ENCODE data around the gene VPS37C. TPM values are rescaled to one million over a fixed set of nuclear protein-coding genes. Genes with fewer than 3 reads are reported as not detected.

VPS37C gene
- total RNA-seq, 4 donors from 2014 or later, result 28.9 to 56.9 (median 40.3) TPM

GRCh38 chr11:61144511-61145179 lies 16.6 kb downstream of the VPS37C start:
- no peak for TF ChIP-seq POLR2A (IDR thresholded peaks at IDR 0.05)
- TF ChIP-seq, protein P1, sequence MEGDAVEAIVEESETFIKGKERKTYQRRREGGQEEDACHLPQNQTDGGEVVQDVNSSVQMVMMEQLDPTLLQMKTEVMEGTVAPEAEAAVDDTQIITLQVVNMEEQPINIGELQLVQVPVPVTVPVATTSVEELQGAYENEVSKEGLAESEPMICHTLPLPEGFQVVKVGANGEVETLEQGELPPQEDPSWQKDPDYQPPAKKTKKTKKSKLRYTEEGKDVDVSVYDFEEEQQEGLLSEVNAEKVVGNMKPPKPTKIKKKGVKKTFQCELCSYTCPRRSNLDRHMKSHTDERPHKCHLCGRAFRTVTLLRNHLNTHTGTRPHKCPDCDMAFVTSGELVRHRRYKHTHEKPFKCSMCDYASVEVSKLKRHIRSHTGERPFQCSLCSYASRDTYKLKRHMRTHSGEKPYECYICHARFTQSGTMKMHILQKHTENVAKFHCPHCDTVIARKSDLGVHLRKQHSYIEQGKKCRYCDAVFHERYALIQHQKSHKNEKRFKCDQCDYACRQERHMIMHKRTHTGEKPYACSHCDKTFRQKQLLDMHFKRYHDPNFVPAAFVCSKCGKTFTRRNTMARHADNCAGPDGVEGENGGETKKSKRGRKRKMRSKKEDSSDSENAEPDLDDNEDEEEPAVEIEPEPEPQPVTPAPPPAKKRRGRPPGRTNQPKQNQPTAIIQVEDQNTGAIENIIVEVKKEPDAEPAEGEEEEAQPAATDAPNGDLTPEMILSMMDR (IDR thresholded peaks at IDR 0.05), result no peak
- Histone ChIP-seq H3K27me3 (no peaks in the 10 kb centered on the region), H3K9me3 (no peaks in the 10 kb centered on the region), H3K4me1 (peaks cover 0 to 39% (median 4%) of the 10 kb centered on the region in 4 donors), H3K4me3 (no peak overlapping the region), H3K36me3 (no peaks in the 10 kb centered on the region), H3K27ac (no peak overlapping the region)
- no peak for DNase-seq

DNA sequence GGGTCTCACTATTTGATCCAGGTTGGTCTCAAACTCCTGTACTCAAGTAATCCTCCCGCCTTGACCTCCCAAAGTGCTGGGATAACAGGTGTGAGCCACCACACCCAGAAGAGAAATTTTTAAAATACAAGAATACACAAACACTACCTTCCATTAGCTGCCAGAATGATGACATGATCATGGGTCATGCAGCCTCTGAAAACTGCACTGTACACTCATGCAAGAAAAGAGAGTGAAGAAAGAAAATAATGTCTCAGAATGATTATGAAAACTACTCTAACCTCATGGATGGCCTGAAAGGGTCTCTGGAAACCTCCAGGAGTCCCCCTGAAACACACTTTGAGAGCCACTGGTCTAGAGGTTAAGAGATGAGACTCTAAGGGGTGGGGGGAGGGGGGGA lies 18.8 kb downstream of the VPS37C start:
- Histone ChIP-seq H3K27me3 (no peaks in the 10 kb centered on the region), H3K9me3 (no peaks in the 10 kb centered on the region), H3K27ac (no peak overlapping the region), H3K4me1 (peaks cover 0 to 31% (median 3%) of the 10 kb centered on the region in 4 donors), H3K4me3 (no peak overlapping the region), H3K36me3 (peaks cover 0 to 11% (median 0%) of the 10 kb centered on the region in 3 donors)
- TF ChIP-seq, protein P1 (IDR thresholded peaks at IDR 0.05), result no peak
- no peak for TF ChIP-seq POLR2A (IDR thresholded peaks at IDR 0.05)
- DNase-seq, result no peak

DNA sequence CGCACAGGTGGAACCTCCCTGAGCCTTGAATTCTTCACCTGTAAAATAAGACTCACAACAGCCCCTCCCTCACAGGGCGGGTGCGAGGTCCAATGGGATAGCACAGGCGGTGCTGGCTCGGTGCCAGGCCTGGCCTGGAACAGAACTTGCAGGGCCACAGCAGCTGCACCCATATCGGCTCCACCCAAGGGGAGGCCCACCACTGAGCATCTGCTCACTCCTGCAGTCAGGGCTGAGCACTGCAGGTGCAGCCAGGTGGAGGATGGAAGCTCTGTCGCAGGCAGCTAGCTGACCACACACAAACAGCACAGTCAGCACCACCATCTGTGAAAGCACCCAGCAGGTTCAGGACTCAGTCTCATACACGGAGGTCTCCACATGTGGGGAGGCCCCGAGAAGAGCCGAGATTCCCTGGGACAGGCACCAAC lies 19.6 kb downstream of the VPS37C start:
- H3K27me3 ChIP-seq, result no peaks in the 10 kb centered on the region
- H3K4me1 ChIP-seq, result peaks cover 0 to 31% (median 3%) of the 10 kb centered on the region in 4 donors
- peaks cover 0 to 11% (median 0%) of the 10 kb centered on the region in 3 donors for H3K36me3 ChIP-seq
- H3K9me3 ChIP-seq, result no peaks in the 10 kb centered on the region
- peak; percentile 39 to 97 (median 94) for DNase-seq
- no peak overlapping the region for H3K4me3 ChIP-seq
- peak overlapping the region in 2 of 4 donors; percentile 51 to 58 for H3K27ac ChIP-seq
- TF ChIP-seq, protein P1 (IDR thresholded peaks at IDR 0.05), result peak in 3 of 6 experiments; percentile 60 to 62 (median 61)
- TF ChIP-seq POLR2A (IDR thresholded peaks at IDR 0.05), result no peak

DNA sequence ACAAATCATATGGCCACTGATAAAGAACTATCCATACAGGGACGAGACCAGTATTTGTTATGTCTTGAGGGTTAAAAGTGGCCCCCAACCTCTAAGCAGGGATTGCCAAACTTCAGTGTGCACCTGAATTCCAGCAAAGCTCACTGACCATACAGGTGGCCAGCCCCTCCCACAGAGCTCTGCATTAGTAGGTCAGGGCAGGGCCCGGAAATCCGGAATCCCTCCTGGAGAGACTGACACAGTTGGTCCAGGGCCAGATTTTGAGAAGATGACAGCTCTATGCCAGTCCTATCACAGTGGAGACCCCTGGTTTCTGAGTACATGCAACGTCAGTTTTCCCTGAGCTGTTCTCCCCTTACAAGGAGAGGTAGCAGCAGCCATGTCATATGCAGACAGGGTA lies 20.8 kb downstream of the VPS37C start:
- DNase-seq, result no peak
- Histone ChIP-seq H3K27me3 (no peaks in the 10 kb centered on the region), H3K36me3 (peaks cover 0 to 12% (median 0%) of the 10 kb centered on the region in 3 donors), H3K9me3 (no peaks in the 10 kb centered on the region), H3K27ac (peak overlapping the region in 1 of 4 donors; percentile 51), H3K4me1 (peaks cover 0 to 31% (median 3%) of the 10 kb centered on the region in 4 donors), H3K4me3 (no peak overlapping the region)
- TF ChIP-seq POLR2A (IDR thresholded peaks at IDR 0.05), result no peak
- TF ChIP-seq, protein P1 (IDR thresholded peaks at IDR 0.05), result no peak

DNA sequence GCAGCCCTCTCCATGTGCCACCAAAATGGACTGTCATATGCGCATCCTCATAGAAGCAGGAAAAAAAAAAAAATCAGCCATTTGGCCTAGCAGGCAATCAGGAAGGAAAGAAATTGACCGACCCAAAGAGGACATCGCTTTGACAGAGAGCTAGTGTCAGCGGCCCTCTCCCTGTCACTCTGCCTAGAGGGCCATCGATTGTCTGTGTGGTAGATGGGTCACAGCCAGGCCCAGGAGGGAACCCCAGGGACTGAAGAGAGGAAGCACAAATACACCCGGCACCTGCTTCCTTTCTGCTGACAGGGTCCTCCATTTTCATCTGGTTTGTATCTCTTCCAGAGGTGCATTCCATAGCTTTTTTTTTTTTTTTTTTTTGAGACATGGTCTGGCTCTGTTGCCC lies 21.8 kb downstream of the VPS37C start:
- no peak for DNase-seq

More for the DNA sequence above, 21.8 kb downstream of the VPS37C start:
- TF ChIP-seq, protein P1 (IDR thresholded peaks at IDR 0.05), result no peak
- no peak for TF ChIP-seq POLR2A (IDR thresholded peaks at IDR 0.05)
- Histone ChIP-seq H3K4me3 (no peak overlapping the region), H3K9me3 (no peaks in the 10 kb centered on the region), H3K4me1 (peaks cover 0 to 31% (median 3%) of the 10 kb centered on the region in 4 donors), H3K36me3 (peaks cover 0 to 22% (median 0%) of the 10 kb centered on the region in 3 donors), H3K27ac (no peak overlapping the region), H3K27me3 (no peaks in the 10 kb centered on the region)
